GM12878 (cell line): ENCODE measurements around the gene CATSPER3. TPM values are rescaled to one million over a fixed set of nuclear protein-coding genes. Genes with fewer than 3 reads are reported as not detected.

ENCODE experiments used
- ATAC-seq: fragments of 200-7000 bp; cut with Tn5 transposase; 3 replicates; pipeline ENCODE4 v1.9.1; 2020; ENCODE audit warnings: mild to moderate bottlenecking, moderate library complexity
- BruUV-seq: library from RNA; stranded (reverse); fragments of 400-500 nt; replicated peaks from 2 replicates; lab custom pipeline; 2021; lab: Mats Ljungman, UMichigan
- CTCF ChIA-PET: fragments of 300-600 bp; sonication (Branson Sonifier 250); formaldehyde crosslinking; extraction: SDS; loops from one replicate; lab custom pipeline; 2021; ENCODE audit warnings: inconsistent platforms; lab: Yijun Ruan, JAX
- POLR2A ChIA-PET: fragments of 350-600 bp; formaldehyde crosslinking; extraction: SDS; loops from one replicate; lab custom pipeline; 2021; ENCODE audit warnings: inconsistent platforms; lab: Charles Lee
- RAD21 ChIA-PET: fragments of 300-600 bp; sonication (Branson Sonifier 250); formaldehyde crosslinking; loops from one replicate; lab custom pipeline; 2023; ENCODE audit warnings: antibody characterized with exemption; ENCODE audit not compliant: unreplicated experiment; lab: Charles Lee
- SMC1A ChIA-PET: fragments of 300-600 bp; sonication (Branson Sonifier 250); formaldehyde crosslinking; loops from one replicate; lab custom pipeline; 2023; ENCODE audit not compliant: unreplicated experiment, uncharacterized antibody; lab: Charles Lee
- DNase-seq: peaks from one replicate; pipeline ENCODE4 v3.0.0-alpha.2; 2011; ENCODE audit warnings: low read depth, low spot score
- FAIRE-seq: peaks from 3 replicates; lab custom pipeline; 2011; peaks lifted over from hg19 to GRCh38; lab: Jason Lieb, UNC
- H2AFZ ChIP-seq: 2 replicates; pipeline ENCODE4 v1.6.0; 2011; ENCODE audit warnings: low read depth, low read length, control low read depth; ENCODE audit not compliant: control insufficient read depth
- H3K27ac ChIP-seq: 2 replicates; pipeline ENCODE4 v1.5.1; 2011; ENCODE audit warnings: control low read depth; ENCODE audit not compliant: control insufficient read depth, insufficient read depth
- H3K27me3 ChIP-seq, 2 experiments: replicated peaks in 1 of 2; 2 replicates each; pipeline versions ENCODE4 v1.6.0 to v1.6.1; 2011; ENCODE audit warnings: low read length in 1 of 2; ENCODE audit not compliant: control insufficient read depth in 2 of 2, insufficient read depth in 2 of 2
- H3K36me3 ChIP-seq, 2 experiments: 2 replicates each; pipeline ENCODE4 v1.5.1; 2011; ENCODE audit warnings: low read length in 1 of 2; ENCODE audit not compliant: control insufficient read depth in 2 of 2, insufficient read depth in 2 of 2
- H3K4me1 ChIP-seq: 2 replicates; pipeline ENCODE4 v1.6.1; 2011; ENCODE audit warnings: mild to moderate bottlenecking, low read length, moderate library complexity, mixed read lengths; ENCODE audit not compliant: control insufficient read depth, insufficient read depth
- H3K4me2 ChIP-seq: 2 replicates; pipeline ENCODE4 v1.6.0; 2011; ENCODE audit warnings: control low read depth; ENCODE audit not compliant: control insufficient read depth, insufficient read depth
- H3K4me3 ChIP-seq: fragments of 200-600 bp; sonication (generic); 2 replicates; pipeline ENCODE4 v1.5.1; 2016
- H3K79me2 ChIP-seq: 2 replicates; pipeline ENCODE4 v1.6.0; 2011; ENCODE audit warnings: low read length; ENCODE audit not compliant: control insufficient read depth, insufficient read depth
- H3K9ac ChIP-seq: 2 replicates; pipeline ENCODE4 v1.8.0; 2011; ENCODE audit warnings: low read length, control low read depth, mixed read lengths; ENCODE audit not compliant: control insufficient read depth, insufficient read depth
- H3K9me3 ChIP-seq: replicated peaks from 3 replicates; pipeline ENCODE4 v1.5.1; 2011; ENCODE audit warnings: mild to moderate bottlenecking, low read length; ENCODE audit not compliant: control insufficient read depth, insufficient read depth
- H4K20me1 ChIP-seq: 2 replicates; pipeline ENCODE4 v1.6.0; 2011; ENCODE audit not compliant: control insufficient read depth, insufficient read depth
- ASH2L ChIP-seq: fragments of 300-600, 200-600 bp; sonication (generic); IDR thresholded peaks from 2 replicates; pipeline ENCODE4 v1.6.1; 2017; ENCODE audit warnings: low read depth, mild to moderate bottlenecking, borderline replicate concordance
- EED ChIP-seq: sonication (generic); IDR thresholded peaks from 2 replicates; pipeline ENCODE4 v1.6.1; 2016; ENCODE audit warnings: antibody characterized with exemption, low read depth
- GATAD2B ChIP-seq: fragments of 450-650 bp; conservative IDR thresholded peaks from 2 replicates; pipeline ENCODE4 v1.6.1; 2017; ENCODE audit warnings: low read depth, mild to moderate bottlenecking, moderate library complexity
- IKZF1 ChIP-seq: fragments of 450-650 bp; conservative IDR thresholded peaks from 2 replicates; pipeline ENCODE4 v1.6.1; 2017; ENCODE audit warnings: antibody characterized with exemption, mild to moderate bottlenecking
- IKZF2 ChIP-seq, 2 experiments: fragments of 450-650 bp; IDR thresholded peaks; 2 replicates each; pipeline ENCODE4 v1.6.1; 2017; ENCODE audit warnings: mild to moderate bottlenecking in 2 of 2, moderate library complexity in 2 of 2
- NBN ChIP-seq: fragments of 450-650 bp; IDR thresholded peaks from 2 replicates; pipeline ENCODE4 v1.6.1; 2016
- PKNOX1 ChIP-seq: fragments of 450-650 bp; IDR thresholded peaks from 2 replicates; pipeline ENCODE4 v1.6.1; 2016; ENCODE audit warnings: mild to moderate bottlenecking
- SIN3A ChIP-seq: IDR thresholded peaks from 2 replicates; pipeline ENCODE4 v1.6.1; 2012; ENCODE audit warnings: low read depth, low read length, improper control_type of control experiment
- SP1 ChIP-seq: IDR thresholded peaks from one replicate; pipeline ENCODE4 v1.6.1; 2011; ENCODE audit warnings: low read depth, low read length
- SUZ12 ChIP-seq: fragments of 200-600 bp; sonication (generic); IDR thresholded peaks from one replicate; pipeline ENCODE4 v1.6.1; 2018; ENCODE audit warnings: antibody characterized with exemption, mild to moderate bottlenecking; ENCODE audit not compliant: unreplicated experiment
- WRNIP1 ChIP-seq: IDR thresholded peaks from 2 replicates; pipeline ENCODE4 v1.6.1; 2011; ENCODE audit warnings: low read depth, low read length, improper control_type of control experiment, borderline replicate concordance
- WGBS: methylation state at CpG from one replicate; pipeline ENCODE4 v1.1.6; 2016; ENCODE audit warnings: low lambda C conversion rate; ENCODE audit not compliant: insufficient replicate concordance, insufficient coverage; ENCODE audit errors: missing lambda C conversion rate; 5-methylcytosine and 5-hydroxymethylcytosine counted together
- in situ Hi-C: fragments of 300-500 bp; cut with MboI; formaldehyde crosslinking; loops from 9 replicates; pipeline ENCODE4 v1.14.3; 2018; ENCODE audit warnings: mixed read lengths
- intact Hi-C: fragments of 100-400 bp; cut with micrococcal nuclease; formaldehyde crosslinking; loops from one replicate; pipeline ENCODE4 v1.14.2; 2022; ENCODE audit not compliant: unreplicated experiment
- polyA plus RNA-seq, 11 experiments: library from polyadenylated mRNA; depleted of rRNA in 4 of 11; unstranded in 6 of 11; stranded (reverse) in 5 of 11; fragments of >200 nt; fragmentation: Nextera tagmentation in 4 of 11; fragmentation: Illumina TruSeq in 1 of 11; extraction: Ambion mirVana in 4 of 11; extraction: Trizol in 1 of 11; gene quantifications; 1 replicate in 1 of 11; 2 replicates in 10 of 11; pipeline versions ENCODE4 v1.2.1 to v1.2.3, GENCODE V29; 2011 to 2016; ENCODE audit warnings: inconsistent platforms in 2 of 11, missing spikeins in 2 of 11, low read depth in 1 of 11
- total RNA-seq, 4 experiments: library from RNA; depleted of rRNA in 3 of 4; stranded (reverse); fragments of >200 nt in 3 of 4; fragmentation: Illumina TruSeq in 1 of 4; extraction: Trizol in 1 of 4; gene quantifications; 2 replicates each; pipeline versions ENCODE4 v1.2.1 to v1.2.3, GENCODE V29; 2013 to 2021

CATSPER3 gene
- total and polyA plus RNA-seq, 10 of the 15 experiments (the other 5 are each of a cell fraction or from before 2014, with no cell fraction given), result 0.06 to 0.38 (median 0.13) TPM; not detected in 4

GRCh38 chr5:135034963-135035677, 67.4 kb downstream of the CATSPER3 start:
- no TSS peak for BruUV-seq
- Histone ChIP-seq H3K9me3 (no peaks in the 10 kb centered on the region), H3K36me3 (no peaks in the 10 kb centered on the region), H3K27ac (no peak overlapping the region), H3K4me3 (no peak overlapping the region), H4K20me1 (peaks cover 2% of the 10 kb centered on the region; the same call in 1 of the 2 replicates), H3K9ac (no peak overlapping the region), H3K27me3 (peaks cover 30 to 46% of the 10 kb centered on the region in 2 experiments), H3K79me2 (no peaks in the 10 kb centered on the region), H2AFZ (no peak overlapping the region), H3K4me2 (no peak overlapping the region), H3K4me1 (no peaks in the 10 kb centered on the region)
- no peak for ATAC-seq
- ChIA-PET POLR2A (no interaction called here), CTCF (no interaction called here), SMC1A (no interaction called here), RAD21 (no interaction called here)
- intact Hi-C loops, result no loop called here
- WGBS, result 28% methylated on average over 13 of the region's 14 CpGs
- no peak for FAIRE-seq
- TF ChIP-seq ASH2L, result no peak
- in situ Hi-C loops, result no loop called here
- no peak for DNase-seq

GRCh38 chr5:135035678-135036030, 67.9 kb downstream of the CATSPER3 start:
- H3K27ac ChIP-seq, result no peak overlapping the region
- no peak overlapping the region for H2AFZ ChIP-seq
- H3K9ac ChIP-seq, result no peak overlapping the region
- ChIA-PET RAD21 (no interaction called here), POLR2A (no interaction called here), CTCF (no interaction called here), SMC1A (no interaction called here)
- intact Hi-C loops, result no loop called here
- no peak overlapping the region for H3K4me3 ChIP-seq
- no peaks in the 10 kb centered on the region for H3K4me1 ChIP-seq
- no peak for TF ChIP-seq IKZF1
- TF ChIP-seq EED, result no peak
- no peak for TF ChIP-seq SUZ12
- TF ChIP-seq WRNIP1, result no peak
- TF ChIP-seq SIN3A, result no peak
- TF ChIP-seq IKZF2 (IDR thresholded peaks at IDR 0.05), result no peak
- no peak for TF ChIP-seq GATAD2B
- TF ChIP-seq SP1, result no peak
- no peak for TF ChIP-seq PKNOX1
- no peak for TF ChIP-seq NBN
- BruUV-seq, result no TSS peak
- no peaks in the 10 kb centered on the region for H3K36me3 ChIP-seq
- in situ Hi-C loops, result no loop called here
- ATAC-seq (no peak), DNase-seq (no peak), FAIRE-seq (no peak)
- no peak overlapping the region for H3K4me2 ChIP-seq
- peaks cover 30 to 48% of the 10 kb centered on the region in 2 experiments for H3K27me3 ChIP-seq
- H3K79me2 ChIP-seq, result no peaks in the 10 kb centered on the region
- peaks cover 2% of the 10 kb centered on the region; the same call in 1 of the 2 replicates for H4K20me1 ChIP-seq
- no peaks in the 10 kb centered on the region for H3K9me3 ChIP-seq
- WGBS, result 23% methylated on average over 6 of the region's 6 CpGs
